Measurements from ENCODE around the gene TEX29. TPM values are rescaled to one million over a fixed set of nuclear protein-coding genes. Genes with fewer than 3 reads are reported as not detected.

The TEX29 gene
- polyA plus RNA-seq, 2 donors: 0.24 to 0.88 TPM

GRCh38 chr13:111287201-111287600, 33.2 kb upstream of the TEX29 start:
- WGBS, 2 donors: 96% methylated on average over 8 of the region's 8 CpGs
- Histone ChIP-seq H3K27me3 (ENCODE audit: control insufficient read depth in 1 of 2, insufficient read depth in 2 of 2, low read length in 2 of 2) (no peaks in the 10 kb centered on the region), H3K9me3 (ENCODE audit: control insufficient read depth in 2 of 2, insufficient read depth in 1 of 2, low read depth in 1 of 2, low read length in 1 of 2) (no peaks in the 10 kb centered on the region), H3K36me3 (ENCODE audit: control insufficient read depth in 2 of 2, insufficient read depth in 2 of 2, low read length in 1 of 2) (peaks cover 18 to 52% of the 10 kb centered on the region in 2 donors), H3K4me3 (ENCODE audit: low read depth in 1 of 2, low read length in 2 of 2) (no peak overlapping the region), H3K4me1 (ENCODE audit: control insufficient read depth in 2 of 2, insufficient read depth in 2 of 2, low read length in 1 of 2) (peaks cover 3 to 9% of the 10 kb centered on the region in 2 donors), H3K27ac (ENCODE audit: low read depth in 2 of 2, low read length in 1 of 2) (no peak overlapping the region)

- peaks cover 24 to 54% of the 10 kb centered on the region in 2 donors for H3K36me3 ChIP-seq (ENCODE audit: control insufficient read depth in 2 of 2, insufficient read depth in 2 of 2, low read length in 1 of 2)
- no peaks in the 10 kb centered on the region for H3K9me3 ChIP-seq (ENCODE audit: control insufficient read depth in 2 of 2, insufficient read depth in 1 of 2, low read depth in 1 of 2, low read length in 1 of 2)
- no peak overlapping the region for H3K4me3 ChIP-seq (ENCODE audit: low read depth in 1 of 2, low read length in 2 of 2)
- peaks cover 2 to 5% of the 10 kb centered on the region in 2 donors for H3K4me1 ChIP-seq (ENCODE audit: control insufficient read depth in 2 of 2, insufficient read depth in 2 of 2, low read length in 1 of 2)
- no peak overlapping the region for H3K27ac ChIP-seq (ENCODE audit: low read depth in 2 of 2, low read length in 1 of 2)
- WGBS, 2 donors: 86 to 92% methylated on average over 7 of the region's 7 CpGs
- no peaks in the 10 kb centered on the region for H3K27me3 ChIP-seq (ENCODE audit: control insufficient read depth in 1 of 2, insufficient read depth in 2 of 2, low read length in 2 of 2)
Observed at GRCh38 chr13:111288276-111288675, 32.2 kb upstream of the TEX29 start.

DNA sequence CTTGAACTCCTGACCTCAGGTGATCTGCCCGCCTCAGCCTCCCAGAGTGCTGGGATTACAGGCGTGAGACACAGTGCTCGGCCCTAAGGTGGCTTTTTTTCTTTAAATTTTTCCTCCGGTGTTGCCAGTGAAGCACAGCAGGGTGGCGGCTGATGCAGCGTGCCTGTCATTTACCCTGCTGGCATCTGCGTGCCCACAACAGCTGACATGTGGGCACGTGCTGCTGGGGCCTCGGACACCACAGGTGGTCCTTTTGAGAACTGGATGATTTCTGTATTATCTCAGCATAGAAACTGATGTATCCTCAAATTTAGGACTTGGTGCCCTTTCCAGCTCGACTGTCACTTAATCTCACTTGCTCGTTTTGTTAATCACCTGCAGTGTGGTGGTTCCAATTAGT, 31.2 kb upstream of the TEX29 start:
- Histone ChIP-seq H3K4me1 (ENCODE audit: control insufficient read depth in 2 of 2, insufficient read depth in 2 of 2, low read length in 1 of 2) (peaks cover 0 to 4% of the 10 kb centered on the region in 2 donors), H3K27ac (ENCODE audit: low read depth in 2 of 2, low read length in 1 of 2) (no peak overlapping the region), H3K36me3 (ENCODE audit: control insufficient read depth in 2 of 2, insufficient read depth in 2 of 2, low read length in 1 of 2) (peaks cover 29 to 51% of the 10 kb centered on the region in 2 donors), H3K27me3 (ENCODE audit: control insufficient read depth in 1 of 2, insufficient read depth in 2 of 2, low read length in 2 of 2) (no peaks in the 10 kb centered on the region), H3K4me3 (ENCODE audit: low read depth in 1 of 2, low read length in 2 of 2) (no peak overlapping the region), H3K9me3 (ENCODE audit: control insufficient read depth in 2 of 2, insufficient read depth in 1 of 2, low read depth in 1 of 2, low read length in 1 of 2) (no peaks in the 10 kb centered on the region)
- WGBS, 2 donors: 91 to 93% methylated on average over 11 of the region's 11 CpGs

DNA sequence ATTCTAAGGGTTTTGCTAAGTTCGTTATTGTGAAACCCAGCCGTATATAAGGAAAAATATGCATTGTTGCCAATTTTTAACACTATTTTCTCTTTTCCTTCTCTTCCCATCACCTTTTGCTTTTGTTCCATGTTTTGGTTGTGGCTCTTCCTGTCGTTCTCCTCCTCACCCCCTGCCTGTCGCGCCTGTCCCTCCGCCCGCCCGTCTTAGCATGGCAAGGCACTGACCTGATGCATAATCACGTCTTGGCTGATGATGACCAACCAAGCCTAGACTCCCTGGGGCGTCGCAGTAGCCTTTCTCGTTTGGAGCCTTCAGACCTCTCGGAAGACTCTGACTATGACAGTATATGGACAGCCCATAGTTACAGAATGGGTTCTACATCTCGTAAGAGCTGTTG, 28.5 kb upstream of the TEX29 start:
- H3K9me3 ChIP-seq (ENCODE audit: control insufficient read depth in 2 of 2, insufficient read depth in 1 of 2, low read depth in 1 of 2, low read length in 1 of 2): no peaks in the 10 kb centered on the region
- peaks cover 0 to 2% of the 10 kb centered on the region in 2 donors for H3K4me1 ChIP-seq (ENCODE audit: control insufficient read depth in 2 of 2, insufficient read depth in 2 of 2, low read length in 1 of 2)
- WGBS, 2 donors: 92 to 94% methylated on average over 14 of the region's 14 CpGs
- H3K36me3 ChIP-seq (ENCODE audit: control insufficient read depth in 2 of 2, insufficient read depth in 2 of 2, low read length in 1 of 2): peaks cover 24 to 33% of the 10 kb centered on the region in 2 donors
- H3K27me3 ChIP-seq (ENCODE audit: control insufficient read depth in 1 of 2, insufficient read depth in 2 of 2, low read length in 2 of 2): no peaks in the 10 kb centered on the region
- no peak overlapping the region for H3K27ac ChIP-seq (ENCODE audit: low read depth in 2 of 2, low read length in 1 of 2)
- H3K4me3 ChIP-seq (ENCODE audit: low read depth in 1 of 2, low read length in 2 of 2): no peak overlapping the region

- Histone ChIP-seq H3K36me3 (ENCODE audit: control insufficient read depth in 2 of 2, insufficient read depth in 2 of 2, low read length in 1 of 2) (peaks cover 20 to 28% of the 10 kb centered on the region in 2 donors), H3K27me3 (ENCODE audit: control insufficient read depth in 1 of 2, insufficient read depth in 2 of 2, low read length in 2 of 2) (no peaks in the 10 kb centered on the region), H3K9me3 (ENCODE audit: control insufficient read depth in 2 of 2, insufficient read depth in 1 of 2, low read depth in 1 of 2, low read length in 1 of 2) (no peaks in the 10 kb centered on the region), H3K4me1 (ENCODE audit: control insufficient read depth in 2 of 2, insufficient read depth in 2 of 2, low read length in 1 of 2) (no peaks in the 10 kb centered on the region), H3K27ac (ENCODE audit: low read depth in 2 of 2, low read length in 1 of 2) (no peak overlapping the region), H3K4me3 (ENCODE audit: low read depth in 1 of 2, low read length in 2 of 2) (no peak overlapping the region)
- WGBS, 2 donors: 93 to 94% methylated on average over 13 of the region's 13 CpGs
Observed at GRCh38 chr13:111292710-111293485, 27.5 kb upstream of the TEX29 start.

DNA sequence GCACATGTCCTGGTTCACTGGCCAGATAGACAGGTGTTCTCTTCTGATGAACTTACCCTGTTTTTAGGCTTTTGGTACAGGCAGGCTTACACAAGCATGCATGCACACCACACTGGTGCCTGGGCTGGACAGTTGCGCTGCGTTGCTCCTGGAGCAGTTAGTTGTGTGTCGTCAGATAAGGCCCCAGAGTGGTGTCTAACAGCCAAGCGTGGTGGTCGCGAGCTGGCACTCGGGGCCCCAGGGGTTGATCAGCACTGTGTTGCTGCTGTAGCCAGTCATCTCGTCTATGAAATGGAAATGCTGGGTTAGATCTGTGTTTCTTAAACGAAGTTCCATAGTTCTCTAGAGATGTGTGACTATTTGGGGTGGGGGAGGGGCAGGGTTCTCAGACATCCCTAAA, 24.6 kb upstream of the TEX29 start:
- H3K9me3 ChIP-seq (ENCODE audit: control insufficient read depth in 2 of 2, insufficient read depth in 1 of 2, low read depth in 1 of 2, low read length in 1 of 2): no peaks in the 10 kb centered on the region
- no peak overlapping the region for H3K27ac ChIP-seq (ENCODE audit: low read depth in 2 of 2, low read length in 1 of 2)
- no peak overlapping the region for H3K4me3 ChIP-seq (ENCODE audit: low read depth in 1 of 2, low read length in 2 of 2)
- 90 to 93% methylated on average over 9 of the region's 9 CpGs for WGBS, 2 donors
- peaks cover 19 to 21% of the 10 kb centered on the region in 2 donors for H3K36me3 ChIP-seq (ENCODE audit: control insufficient read depth in 2 of 2, insufficient read depth in 2 of 2, low read length in 1 of 2)
- no peaks in the 10 kb centered on the region for H3K27me3 ChIP-seq (ENCODE audit: control insufficient read depth in 1 of 2, insufficient read depth in 2 of 2, low read length in 2 of 2)
- no peaks in the 10 kb centered on the region for H3K4me1 ChIP-seq (ENCODE audit: control insufficient read depth in 2 of 2, insufficient read depth in 2 of 2, low read length in 1 of 2)

GRCh38 chr13:111296417-111296816, 24.0 kb upstream of the TEX29 start:
- 72 to 79% methylated on average over 6 of the region's 6 CpGs for WGBS, 2 donors
- no peak overlapping the region for H3K4me3 ChIP-seq (ENCODE audit: low read depth in 1 of 2, low read length in 2 of 2)
- no peaks in the 10 kb centered on the region for H3K9me3 ChIP-seq (ENCODE audit: control insufficient read depth in 2 of 2, insufficient read depth in 1 of 2, low read depth in 1 of 2, low read length in 1 of 2)
- peaks cover 19 to 20% of the 10 kb centered on the region in 2 donors for H3K36me3 ChIP-seq (ENCODE audit: control insufficient read depth in 2 of 2, insufficient read depth in 2 of 2, low read length in 1 of 2)
- no peaks in the 10 kb centered on the region for H3K27me3 ChIP-seq (ENCODE audit: control insufficient read depth in 1 of 2, insufficient read depth in 2 of 2, low read length in 2 of 2)
- H3K27ac ChIP-seq (ENCODE audit: low read depth in 2 of 2, low read length in 1 of 2): peak overlapping the region in 1 of 2 donors; percentile 3
- no peaks in the 10 kb centered on the region for H3K4me1 ChIP-seq (ENCODE audit: control insufficient read depth in 2 of 2, insufficient read depth in 2 of 2, low read length in 1 of 2)

- peaks cover 15 to 22% of the 10 kb centered on the region in 2 donors for H3K36me3 ChIP-seq (ENCODE audit: control insufficient read depth in 2 of 2, insufficient read depth in 2 of 2, low read length in 1 of 2)
- H3K27ac ChIP-seq (ENCODE audit: low read depth in 2 of 2, low read length in 1 of 2): no peak overlapping the region
- H3K4me3 ChIP-seq (ENCODE audit: low read depth in 1 of 2, low read length in 2 of 2): no peak overlapping the region
- no peaks in the 10 kb centered on the region for H3K27me3 ChIP-seq (ENCODE audit: control insufficient read depth in 1 of 2, insufficient read depth in 2 of 2, low read length in 2 of 2)
- peaks cover 0 to 3% of the 10 kb centered on the region in 2 donors for H3K4me1 ChIP-seq (ENCODE audit: control insufficient read depth in 2 of 2, insufficient read depth in 2 of 2, low read length in 1 of 2)
- whole genome bisulfite sequencing, 2 donors: 85 to 88% methylated on average over 13 of the region's 13 CpGs
- H3K9me3 ChIP-seq (ENCODE audit: control insufficient read depth in 2 of 2, insufficient read depth in 1 of 2, low read depth in 1 of 2, low read length in 1 of 2): no peaks in the 10 kb centered on the region
Observed at GRCh38 chr13:111298214-111298975, 22.0 kb upstream of the TEX29 start.

GRCh38 chr13:111302045-111302726, 18.3 kb upstream of the TEX29 start:
- Histone ChIP-seq H3K27me3 (ENCODE audit: control insufficient read depth in 1 of 2, insufficient read depth in 2 of 2, low read length in 2 of 2) (no peaks in the 10 kb centered on the region), H3K9me3 (ENCODE audit: control insufficient read depth in 2 of 2, insufficient read depth in 1 of 2, low read depth in 1 of 2, low read length in 1 of 2) (no peaks in the 10 kb centered on the region), H3K36me3 (ENCODE audit: control insufficient read depth in 2 of 2, insufficient read depth in 2 of 2, low read length in 1 of 2) (peaks cover 25 to 36% of the 10 kb centered on the region in 2 donors), H3K4me1 (ENCODE audit: control insufficient read depth in 2 of 2, insufficient read depth in 2 of 2, low read length in 1 of 2) (peaks cover 0 to 3% of the 10 kb centered on the region in 2 donors), H3K4me3 (ENCODE audit: low read depth in 1 of 2, low read length in 2 of 2) (no peak overlapping the region), H3K27ac (ENCODE audit: low read depth in 2 of 2, low read length in 1 of 2) (no peak overlapping the region)
- 59 to 76% methylated on average over 22 of the region's 22 CpGs for WGBS, 2 donors

Data from esophagus (tissue), 2 donors.